Stimulated activated CD4-positive, alpha-beta T cell treated with anti-CD3 and anti-CD28 coated beads, Interleukin-1b, Interleukin-23, amount 100 ng/mL, for 24 hours (primary cell): ENCODE data around the gene RNF38.
A peak's percentile ranks its signal among the peaks of the same experiment; 100 is the strongest.
"Not testable (repeated sequence)": the region's sequence is repeated elsewhere in the genome, so short reads cannot be mapped to it uniquely, and the experiment has no call there.

Experiments
- DNase-seq, 4 experiments: peaks; one replicate each; pipeline ENCODE4 v3.0.0-alpha.2; 2020; ENCODE audit warnings: low read depth in 4 of 4, low spot score in 1 of 4

Gene RNF38

GRCh38 chr9:36407122-36407723 is 7.2 kb upstream of the RNF38 start:
- peak; percentile 20 to 32 (median 24) for DNase-seq

GRCh38 chr9:36402536-36402935 is 2.5 kb upstream of the RNF38 start:
- DNase-seq = no peak

- DNase-seq = no peak
Observed at GRCh38 chr9:36401897-36402480, 1.9 kb upstream of the RNF38 start.

- no peak for DNase-seq
Observed at GRCh38 chr9:36401164-36401740, 1.2 kb upstream of the RNF38 start.

DNA sequence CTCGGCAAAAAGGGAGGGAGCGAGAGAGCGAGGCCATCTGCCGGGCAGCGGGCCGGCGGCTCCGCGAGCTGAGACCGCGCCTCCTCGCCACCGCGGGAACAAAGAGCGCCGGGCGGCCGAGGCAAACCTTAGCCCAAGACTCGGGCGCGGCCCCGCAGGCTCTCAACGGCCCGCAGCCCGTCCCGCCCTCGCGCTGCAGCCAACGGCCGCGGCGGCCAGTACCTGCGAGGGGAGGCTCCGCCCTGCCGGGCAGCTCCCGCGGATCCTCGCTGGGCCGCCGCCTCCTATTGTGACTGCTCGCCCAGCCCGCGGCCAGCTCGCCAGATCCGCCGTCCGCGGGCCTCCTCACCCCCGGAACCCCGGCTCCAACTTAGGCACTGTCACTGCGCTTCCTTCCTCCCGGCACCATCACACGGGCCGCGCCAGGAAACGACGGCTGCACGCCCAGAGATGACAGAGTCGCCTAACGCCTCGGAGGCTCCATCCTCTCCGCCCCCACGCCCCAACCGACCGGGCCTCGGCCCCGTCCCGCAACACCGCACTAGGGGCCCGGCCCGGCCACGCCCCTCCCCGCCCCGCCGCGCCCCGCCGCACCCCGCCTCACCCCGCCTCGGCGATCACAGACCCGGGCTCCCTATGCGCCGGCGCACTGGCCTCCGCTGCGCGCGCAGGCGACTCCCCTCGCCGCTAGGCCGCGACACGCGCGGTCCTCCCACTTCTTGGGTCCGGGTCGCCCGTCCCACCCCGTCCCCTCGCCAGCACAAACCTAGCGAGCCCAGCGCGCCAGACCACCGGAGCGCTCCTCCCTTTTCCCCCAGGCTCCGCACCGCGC is 479 bp upstream of the RNF38 start:
- peak; percentile 78 to 87 (median 85) for DNase-seq

DNA sequence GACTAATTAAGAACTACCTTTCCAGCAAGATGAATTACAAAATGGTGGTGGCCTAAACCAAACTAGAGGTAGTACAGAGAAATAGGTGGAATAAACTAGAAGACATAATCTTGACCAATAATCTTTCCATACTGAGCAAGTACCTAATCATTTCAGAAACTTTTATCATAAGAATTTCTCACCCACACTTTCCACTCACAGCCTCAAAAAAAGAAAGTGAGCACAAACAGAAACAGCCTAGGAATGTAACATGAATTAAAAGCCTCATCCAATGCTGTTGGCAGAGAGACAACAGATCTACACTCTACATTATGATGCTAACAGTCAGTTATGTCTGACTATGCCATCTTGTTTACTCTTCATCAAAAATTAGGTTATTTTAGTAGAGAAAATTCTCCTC is 1.3 kb downstream of the RNF38 start:
- DNase-seq = no peak

- DNase-seq = no peak
Observed at GRCh38 chr9:36396985-36397384, 3.1 kb downstream of the RNF38 start.

GRCh38 chr9:36392489-36392888 is 7.6 kb downstream of the RNF38 start:
- DNase-seq = no peak

DNA sequence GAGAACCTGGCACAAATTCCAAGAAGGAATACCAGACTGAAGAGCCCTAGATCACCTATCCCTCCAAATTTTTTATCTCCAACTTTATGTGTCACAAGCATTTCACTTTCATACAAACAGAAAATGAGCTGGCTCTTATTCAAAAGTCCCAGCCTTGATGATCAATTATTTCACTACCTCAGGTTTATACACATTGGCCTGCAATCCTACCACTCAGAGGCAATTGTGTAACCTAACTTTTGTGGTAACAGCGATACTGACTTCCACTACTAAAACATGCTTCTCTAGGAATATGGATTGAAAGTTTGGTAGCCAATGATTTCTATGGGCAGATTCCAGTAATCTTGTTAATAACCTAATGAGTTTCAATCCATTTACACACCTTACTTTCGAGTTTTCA is 10.5 kb downstream of the RNF38 start:
- DNase-seq = no peak

GRCh38 chr9:36386396-36386965 is 13.6 kb downstream of the RNF38 start:
- DNase-seq = not testable (repeated sequence)

DNA sequence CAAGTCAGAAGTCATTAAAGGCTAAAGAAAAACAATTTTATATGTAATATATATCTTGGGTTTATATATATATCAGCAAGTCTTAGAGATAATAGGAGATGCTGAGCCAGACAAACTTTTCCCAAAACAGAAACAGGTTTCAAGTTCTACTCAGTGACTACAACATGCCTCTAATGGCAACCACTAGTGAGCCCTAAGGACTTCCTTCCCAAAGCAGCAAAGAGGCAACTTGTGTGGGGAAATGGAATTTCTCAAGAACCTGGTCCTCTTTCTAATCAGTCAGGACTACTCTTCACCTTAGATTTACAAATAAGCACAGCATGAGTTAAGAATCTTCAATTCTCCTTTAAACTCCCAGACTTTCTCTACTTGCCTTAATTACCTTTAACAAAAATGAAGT is 17.6 kb downstream of the RNF38 start:
- no peak for DNase-seq

DNA sequence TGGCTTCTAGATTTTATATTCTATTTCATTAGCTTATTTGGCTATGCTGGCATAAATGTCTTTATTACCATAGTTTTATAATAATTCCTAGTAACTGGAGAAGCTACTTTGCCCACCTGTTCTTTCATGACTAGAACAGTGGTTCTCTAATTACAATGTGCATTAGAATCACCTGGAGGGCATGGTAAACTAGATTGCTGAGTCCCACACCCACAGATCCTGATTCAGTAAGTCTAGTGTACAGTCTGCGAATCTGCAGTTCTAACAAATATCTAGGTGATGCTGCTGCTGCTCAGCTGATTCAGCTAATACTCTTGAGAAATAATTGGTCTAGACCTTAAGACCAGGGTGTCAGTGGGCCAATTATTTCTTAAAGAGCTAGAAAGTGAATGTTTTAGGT is 35.5 kb downstream of the RNF38 start:
- DNase-seq = no peak

DNA sequence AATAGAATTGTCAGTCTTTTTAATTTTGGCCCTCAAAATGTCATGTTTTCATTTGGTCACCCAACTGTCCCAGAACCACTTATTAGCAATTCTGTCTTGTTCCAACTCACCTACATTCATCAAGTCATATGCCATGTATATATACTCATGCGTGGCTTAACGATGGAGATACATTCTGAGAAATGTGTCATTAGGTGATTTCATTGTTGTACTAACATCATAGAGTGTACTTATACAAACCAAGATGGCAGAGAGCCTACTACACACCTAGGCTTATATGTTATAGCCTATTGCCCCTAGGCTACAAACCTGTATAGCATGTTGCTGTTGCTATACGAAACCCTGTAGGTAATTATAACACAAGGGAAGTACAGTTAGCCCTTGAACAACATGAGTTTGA is 36.6 kb downstream of the RNF38 start:
- no peak for DNase-seq

DNA sequence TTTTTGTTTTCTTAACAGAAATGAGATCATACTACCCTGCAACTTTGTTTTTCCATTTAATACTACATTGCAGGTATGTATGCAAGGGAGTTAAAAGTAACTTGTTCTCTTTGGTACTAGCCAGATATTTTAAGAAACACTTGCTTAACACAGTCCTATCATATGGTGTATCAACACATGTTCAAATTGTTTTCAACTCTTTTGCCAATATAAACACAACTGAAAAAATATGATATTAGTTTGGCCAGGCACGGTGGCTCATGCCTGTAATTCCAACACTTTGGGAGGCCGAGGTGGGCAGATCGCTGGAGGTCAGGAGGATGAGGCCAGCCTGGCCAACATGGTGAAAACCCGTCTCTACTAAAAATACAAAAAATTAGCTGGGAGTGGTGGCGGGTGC is 41.6 kb downstream of the RNF38 start:
- no peak for DNase-seq

- no peak for DNase-seq
Observed at GRCh38 chr9:36357639-36358038, 42.4 kb downstream of the RNF38 start.

- DNase-seq = no peak
Observed at GRCh38 chr9:36346569-36346968, 53.5 kb downstream of the RNF38 start.

DNA sequence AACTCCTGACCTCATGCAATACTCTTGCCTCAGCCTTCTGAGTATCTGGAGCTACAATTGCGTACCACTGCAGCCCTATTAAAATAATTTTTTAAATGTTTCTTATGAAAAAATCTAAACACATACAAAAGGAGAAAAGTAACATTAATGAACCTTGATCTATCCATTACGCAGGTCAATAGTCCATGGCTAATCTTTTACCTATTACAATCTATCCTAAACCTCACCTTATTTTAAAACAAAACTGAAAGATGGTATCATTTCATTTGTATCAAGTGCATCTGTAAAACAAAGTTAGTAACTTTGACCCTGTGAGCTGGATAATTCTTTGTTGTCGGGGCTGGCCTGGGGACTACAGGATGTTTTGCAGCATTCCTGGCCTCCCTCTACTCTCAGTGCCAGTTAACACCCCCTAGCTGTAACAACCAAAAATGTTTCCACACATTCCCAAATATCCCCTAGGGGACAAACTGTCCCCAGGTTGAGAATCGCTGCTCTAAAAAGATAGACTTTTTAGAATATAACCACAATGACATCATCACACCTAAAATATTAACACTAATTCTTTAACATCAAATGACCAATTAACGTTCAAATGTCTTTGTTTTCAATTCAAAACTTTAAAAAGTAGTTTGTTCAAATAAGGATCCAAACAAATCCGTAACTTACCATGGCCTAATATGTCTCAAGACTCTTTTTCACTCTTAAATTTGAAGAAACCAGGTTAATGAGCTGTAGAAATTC is 54.8 kb downstream of the RNF38 start:
- DNase-seq = no peak

DNA sequence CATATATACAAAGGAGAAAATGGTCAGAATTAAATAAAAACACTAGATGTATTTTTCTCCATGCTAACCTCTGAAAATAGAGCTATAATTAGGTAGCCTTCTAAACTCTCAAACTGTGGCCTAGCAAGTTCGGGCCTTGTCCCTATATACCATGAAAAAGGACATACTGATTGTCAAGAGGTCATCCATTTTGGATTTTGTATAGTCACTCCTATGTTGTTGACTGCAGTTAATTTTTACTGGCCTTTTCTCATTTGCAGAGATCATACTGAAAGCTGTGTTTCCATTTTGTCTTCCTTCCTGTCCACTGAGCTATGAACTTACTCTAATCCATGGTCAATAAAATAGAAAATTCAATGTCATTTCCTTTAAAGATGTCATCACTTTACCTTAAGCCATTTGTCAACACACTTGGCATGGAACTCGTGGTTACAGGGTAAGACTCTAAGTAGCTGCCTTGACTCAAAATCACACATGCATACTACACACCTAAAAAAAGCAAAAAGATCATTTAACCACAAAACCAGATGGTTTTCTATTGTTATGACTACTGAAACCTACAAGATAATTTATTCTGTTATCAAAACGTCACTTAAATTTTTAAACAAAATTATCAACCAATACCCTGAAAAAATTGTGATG is 58.0 kb downstream of the RNF38 start:
- DNase-seq = no peak

GRCh38 chr9:36337865-36338264 is 62.2 kb downstream of the RNF38 start:
- no peak for DNase-seq

DNA sequence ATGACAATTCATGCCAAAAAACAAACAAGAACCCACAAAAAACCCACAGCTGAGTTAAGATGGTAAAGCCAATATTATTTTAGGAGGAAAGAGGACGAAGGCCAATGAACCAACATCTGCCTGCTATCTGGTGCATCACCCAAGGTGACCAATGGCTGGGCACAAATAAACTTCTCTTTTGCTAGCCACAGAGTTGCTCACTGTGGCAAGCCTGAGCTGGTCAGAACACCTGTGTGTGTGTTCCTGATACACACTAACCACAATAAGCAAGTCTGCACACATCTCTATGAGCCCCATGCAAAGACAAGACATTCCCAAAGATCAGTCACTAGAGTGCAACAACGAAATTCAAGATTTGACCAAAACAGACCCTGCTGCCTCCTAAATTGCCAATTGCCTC is 63.1 kb downstream of the RNF38 start:
- no peak for DNase-seq
